Activated CD8-positive, alpha-beta memory T cell treated with anti-CD3 and anti-CD28 coated beads, Interleukin-2, amount 10 ng/mL, durations not matched to agents 7 days and 5 days (primary cell): ENCODE data around the gene ZC3H7B. TPM values are rescaled to one million over a fixed set of nuclear protein-coding genes. Genes with fewer than 3 reads are reported as not detected.

Experiments used
- ATAC-seq: fragments of 150-1000 bp; cut with Tn5 transposase; one replicate; pipeline ENCODE4 v1.10.0; 2021; ENCODE audit warnings: moderate library complexity
- CTCF ChIA-PET: fragments of 350-600 bp; sonication (Branson Sonifier 250); formaldehyde crosslinking; loops from one replicate; lab custom pipeline; 2021; ENCODE audit warnings: antibody characterized with exemption; lab: Charles Lee
- DNase-seq: peaks from one replicate; pipeline ENCODE4 v3.0.0-alpha.2; 2020
- H3K27ac Mint-ChIP-seq: one replicate; pipeline ENCODE4 v1.8.0; 2021; ENCODE audit warnings: mild to moderate bottlenecking, mixed read lengths
- H3K27me3 Mint-ChIP-seq: one replicate; pipeline ENCODE4 v1.8.0; 2021; ENCODE audit warnings: mixed read lengths
- H3K36me3 Mint-ChIP-seq: one replicate; pipeline ENCODE4 v1.8.0; 2021; ENCODE audit warnings: mild to moderate bottlenecking, mixed read lengths
- H3K4me1 Mint-ChIP-seq: one replicate; pipeline ENCODE4 v1.8.0; 2021; ENCODE audit warnings: mixed read lengths
- H3K4me3 Mint-ChIP-seq: one replicate; pipeline ENCODE4 v1.8.0; 2021; ENCODE audit warnings: mild to moderate bottlenecking, moderate library complexity, mixed read lengths
- H3K9me3 Mint-ChIP-seq: one replicate; pipeline ENCODE4 v1.8.0; 2022; ENCODE audit warnings: low read depth, mixed read lengths
- total RNA-seq, 2 experiments: library from RNA; stranded (reverse); gene quantifications; one replicate each; pipeline ENCODE4 v1.2.3, GENCODE V29; 2021

Gene ZC3H7B
- total RNA-seq, 2 experiments from 2014 or later, result 56.3 to 62.4 TPM

DNA sequence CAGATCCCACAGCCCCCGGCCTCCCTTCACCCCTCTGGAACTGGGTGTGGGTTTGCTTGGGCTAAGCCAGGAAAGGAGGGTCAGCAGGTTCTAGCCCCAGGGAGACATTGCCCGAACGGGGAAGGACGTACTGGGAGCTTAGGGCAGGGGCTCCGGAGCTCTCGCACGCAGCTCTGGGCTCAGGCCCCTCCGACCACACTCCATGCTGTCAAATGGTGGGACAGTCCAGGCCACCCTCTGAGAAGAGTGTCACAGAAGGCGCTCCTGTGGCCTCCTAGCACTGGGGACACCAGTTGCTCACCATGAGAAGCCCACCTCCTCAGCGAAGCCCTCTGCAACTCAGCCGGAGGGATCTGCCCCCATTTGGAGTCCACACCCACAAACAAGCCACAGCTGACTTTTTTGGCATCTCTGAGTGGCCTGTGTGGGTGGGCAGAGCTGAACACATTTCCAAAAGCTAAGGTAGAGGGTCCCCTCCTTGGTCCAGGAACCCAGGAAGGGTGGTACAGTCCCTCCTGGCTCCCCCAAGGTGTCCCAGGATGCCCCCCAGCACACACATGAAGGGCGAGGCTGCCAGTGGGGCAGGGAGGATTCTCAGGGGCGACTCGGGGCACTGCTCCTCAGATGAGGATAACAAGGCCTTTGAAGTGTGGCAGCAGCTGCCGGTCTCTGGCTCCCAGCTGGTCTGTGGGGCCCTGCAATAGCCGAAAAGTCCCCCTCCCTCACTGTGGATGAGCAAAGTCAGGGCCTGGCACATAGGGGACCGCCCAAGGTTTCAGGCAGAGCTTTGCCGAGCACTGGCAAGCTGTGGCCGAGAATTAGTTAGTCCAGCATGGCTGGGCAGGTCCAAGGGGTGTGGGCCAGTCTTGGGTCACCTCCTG is 67.5 kb downstream of the ZC3H7B start:
- Mint-ChIP-seq H3K4me1 (no peaks in the 10 kb centered on the region), H3K27ac (no peak overlapping the region), H3K9me3 (no peaks in the 10 kb centered on the region), H3K4me3 (no peak overlapping the region), H3K36me3 (no peaks in the 10 kb centered on the region), H3K27me3 (peaks cover 24% of the 10 kb centered on the region)
- DNase-seq (no peak), ATAC-seq (no peak)
- CTCF ChIA-PET, result interaction anchor here (1.6 kb wide), 1 partner anchor 25 kb away, joined by 3 read pairs; no protein-coding TSS in a partner anchor

DNA sequence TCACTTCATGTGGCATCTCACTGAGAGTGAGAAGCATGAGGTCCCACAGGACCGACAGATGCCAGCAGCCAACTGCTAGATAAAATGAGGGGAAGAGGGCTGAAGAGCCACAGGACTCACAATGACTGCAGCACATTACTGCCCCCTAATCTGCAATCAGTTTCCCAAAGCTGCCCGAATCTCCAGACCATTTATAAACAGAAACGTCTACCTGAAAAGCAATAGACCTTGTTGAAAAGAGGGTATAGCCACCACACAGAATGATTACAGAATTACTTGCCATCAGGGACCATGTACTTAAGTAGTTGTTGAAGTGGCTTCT is 68.1 kb downstream of the ZC3H7B start:
- H3K4me1 Mint-ChIP-seq, result no peaks in the 10 kb centered on the region
- DNase-seq (no peak), ATAC-seq (no peak)
- H3K27ac Mint-ChIP-seq, result no peak overlapping the region
- CTCF ChIA-PET, result interaction anchor here (1.6 kb wide), 1 partner anchor 25 kb away, joined by 3 read pairs; no protein-coding TSS in a partner anchor
- H3K36me3 Mint-ChIP-seq, result no peaks in the 10 kb centered on the region
- H3K9me3 Mint-ChIP-seq, result no peaks in the 10 kb centered on the region
- no peak overlapping the region for H3K4me3 Mint-ChIP-seq
- peaks cover 24% of the 10 kb centered on the region for H3K27me3 Mint-ChIP-seq

DNA sequence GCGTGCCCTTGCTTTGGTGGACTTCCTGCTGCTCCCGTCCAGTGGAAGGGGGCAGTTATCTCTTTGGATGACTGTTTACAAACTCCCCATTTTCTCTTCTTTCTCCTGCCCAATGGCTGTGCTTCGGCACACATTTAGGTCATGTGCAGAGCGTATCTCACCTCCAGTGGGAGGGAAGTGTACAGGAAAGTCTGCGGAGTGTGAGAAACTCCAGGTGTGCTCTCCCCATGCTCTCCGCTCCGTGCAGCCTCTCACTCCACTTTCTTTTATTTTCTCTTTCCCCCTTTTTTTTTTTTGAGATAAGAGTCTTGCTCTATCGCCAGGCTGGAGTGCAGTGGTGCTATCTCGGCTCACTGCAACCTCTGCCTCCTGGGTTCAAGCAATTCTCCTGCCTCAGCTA is 68.5 kb downstream of the ZC3H7B start:
- H3K27ac Mint-ChIP-seq, result no peak overlapping the region
- DNase-seq, result no peak
- CTCF ChIA-PET, result no interaction called here
- H3K4me3 Mint-ChIP-seq, result no peak overlapping the region
- no peak for ATAC-seq
- H3K9me3 Mint-ChIP-seq, result no peaks in the 10 kb centered on the region
- no peaks in the 10 kb centered on the region for H3K4me1 Mint-ChIP-seq
- no peaks in the 10 kb centered on the region for H3K36me3 Mint-ChIP-seq
- H3K27me3 Mint-ChIP-seq, result peaks cover 24% of the 10 kb centered on the region

DNA sequence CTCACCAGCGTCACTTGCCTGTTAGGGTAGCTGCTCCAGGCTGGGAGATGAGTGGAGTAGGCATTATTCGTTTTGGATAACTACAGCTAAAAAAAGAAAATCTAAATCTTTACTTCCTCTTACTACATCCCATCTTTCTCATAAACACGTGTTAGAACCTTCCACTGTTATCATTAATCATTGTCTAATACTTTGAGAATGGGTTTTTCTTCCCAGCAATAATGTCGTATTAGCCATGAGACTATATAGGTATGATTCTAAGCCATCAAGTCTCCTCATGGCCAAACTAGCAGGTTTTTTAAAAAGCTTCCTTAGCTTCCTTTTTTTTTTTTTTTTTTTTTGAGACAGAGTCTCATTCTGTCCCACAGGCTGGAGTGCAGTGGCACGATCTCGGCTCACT is 76.5 kb downstream of the ZC3H7B start:
- H3K9me3 Mint-ChIP-seq, result no peaks in the 10 kb centered on the region
- DNase-seq (no peak), ATAC-seq (no peak)
- no peaks in the 10 kb centered on the region for H3K36me3 Mint-ChIP-seq
- H3K27me3 Mint-ChIP-seq, result peaks cover 5% of the 10 kb centered on the region
- peaks cover 7% of the 10 kb centered on the region for H3K4me1 Mint-ChIP-seq
- no peak overlapping the region for H3K27ac Mint-ChIP-seq
- H3K4me3 Mint-ChIP-seq, result no peak overlapping the region
- CTCF ChIA-PET, result interaction anchor here (1.5 kb wide), 1 partner anchor 26 kb away, joined by 3 read pairs; no protein-coding TSS in a partner anchor

DNA sequence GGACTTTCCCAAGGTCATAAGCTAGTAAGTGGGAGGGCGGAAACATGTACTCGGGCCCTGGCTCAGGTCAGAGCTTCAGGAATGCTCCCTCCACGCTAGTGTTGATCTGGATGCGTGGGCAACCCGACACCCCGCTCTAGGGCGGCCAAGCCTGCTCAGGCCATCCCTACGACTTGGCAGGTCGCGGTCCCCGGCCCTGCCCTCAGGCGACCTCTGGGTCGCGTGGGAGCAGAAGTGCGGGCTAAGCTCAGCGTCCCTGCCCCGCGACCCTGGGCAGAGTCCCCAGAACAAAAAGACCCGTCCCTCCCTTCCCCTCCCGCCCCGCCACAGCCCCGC is 79.6 kb downstream of the ZC3H7B start:
- Mint-ChIP-seq H3K9me3 (no peaks in the 10 kb centered on the region), H3K27ac (peak overlapping the region; percentile 49), H3K4me1 (peaks cover 7% of the 10 kb centered on the region), H3K4me3 (peak overlapping the region; percentile 78), H3K27me3 (peaks cover 5% of the 10 kb centered on the region), H3K36me3 (no peaks in the 10 kb centered on the region)
- DNase-seq (no peak), ATAC-seq (peak; percentile 6)
- CTCF ChIA-PET, result interaction anchor here (0.9 to 4.4 kb wide), 7 partner anchors 21 to 458 kb away, joined by 3 to 31 read pairs (median 4); partner anchors contain the start of gene RANGAP1

DNA sequence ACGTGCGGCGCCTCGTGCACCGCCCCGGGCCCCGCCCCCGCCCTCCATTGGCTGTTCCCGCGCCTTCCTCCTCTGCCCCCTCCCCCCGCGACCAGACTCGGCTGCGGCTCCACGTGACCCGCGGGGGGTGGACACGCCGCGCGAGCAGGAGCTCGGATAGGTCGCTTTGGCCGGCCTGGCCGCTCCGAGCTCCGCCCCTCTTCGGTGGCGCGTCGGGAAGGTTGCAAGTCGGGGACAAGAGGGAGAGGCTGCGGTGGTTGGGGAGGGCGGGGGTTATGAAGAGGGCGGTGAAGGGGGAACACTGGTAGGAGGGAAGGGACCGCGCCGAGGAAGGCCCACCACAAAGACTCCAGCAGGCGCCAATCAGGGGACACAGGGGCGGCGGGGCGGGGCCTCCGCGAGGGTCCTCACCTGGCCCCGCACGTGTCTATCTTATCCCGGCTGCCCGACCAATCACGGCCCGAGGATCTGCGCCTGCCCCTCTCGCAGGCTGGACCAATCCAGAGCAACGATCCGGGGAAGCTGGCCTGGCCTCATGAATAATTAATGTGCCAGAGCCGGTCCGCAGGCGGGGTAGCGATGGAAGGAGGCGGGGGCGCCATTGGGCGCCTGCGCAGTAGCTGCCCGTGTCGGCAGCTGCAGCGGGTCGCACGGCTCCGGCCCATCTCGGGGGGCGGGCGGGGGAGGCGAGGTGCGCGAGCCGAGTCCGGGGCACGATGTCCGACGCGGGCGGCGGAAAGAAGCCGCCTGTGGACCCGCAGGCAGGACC is 80.2 kb downstream of the ZC3H7B start, which contains the start of gene TEF:
TSS of gene TEF (plus strand) at position 614 of the 769 bp plus-strand sequence. CDS start at position 717, 103 bp downstream.
- CTCF ChIA-PET, result interaction anchor here (0.6 to 4.4 kb wide), 10 partner anchors 20 to 467 kb away, joined by 3 to 31 read pairs (median 3); partner anchors contain the start of genes ACO2, PHF5A and RANGAP1
- H3K27ac Mint-ChIP-seq, result peak within 1 kb of the TSS; percentile 92
- no peaks in the 10 kb centered on the region for H3K9me3 Mint-ChIP-seq
- peak; percentile 99 for DNase-seq
- peak; percentile 93 for ATAC-seq
- H3K36me3 Mint-ChIP-seq, result no peaks in the 10 kb centered on the region
- H3K4me1 Mint-ChIP-seq, result peaks cover 7% of the 10 kb centered on the region
- peaks cover 5% of the 10 kb centered on the region for H3K27me3 Mint-ChIP-seq
- peak within 1 kb of the TSS; percentile 78 for H3K4me3 Mint-ChIP-seq

DNA sequence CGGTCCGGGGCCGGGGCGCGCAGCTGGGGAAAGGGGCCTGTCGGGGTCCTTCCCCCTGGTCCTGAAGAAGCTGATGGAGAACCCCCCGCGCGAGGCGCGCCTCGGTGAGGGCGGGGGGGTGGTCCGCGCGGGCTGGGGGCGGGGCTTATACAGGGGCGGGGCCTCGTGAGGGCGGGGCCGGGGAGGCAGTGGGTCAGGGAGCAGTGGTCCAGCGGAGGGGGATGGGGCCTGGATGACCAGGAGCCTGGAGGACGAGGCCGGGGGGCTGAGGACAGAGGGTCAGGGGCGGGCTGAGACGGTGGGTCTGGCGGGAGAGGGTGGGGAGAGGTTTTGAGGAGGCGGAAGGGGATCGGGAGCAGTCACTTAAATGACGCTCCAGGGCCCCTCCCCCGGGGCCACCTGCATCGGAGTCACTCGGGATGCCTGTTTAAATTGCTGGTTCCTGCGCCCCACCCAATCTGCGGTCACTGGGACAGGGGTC is 80.8 kb downstream of the ZC3H7B start:
- ATAC-seq, result peak; percentile 54
- H3K4me3 Mint-ChIP-seq, result peak overlapping the region; percentile 78

DNA sequence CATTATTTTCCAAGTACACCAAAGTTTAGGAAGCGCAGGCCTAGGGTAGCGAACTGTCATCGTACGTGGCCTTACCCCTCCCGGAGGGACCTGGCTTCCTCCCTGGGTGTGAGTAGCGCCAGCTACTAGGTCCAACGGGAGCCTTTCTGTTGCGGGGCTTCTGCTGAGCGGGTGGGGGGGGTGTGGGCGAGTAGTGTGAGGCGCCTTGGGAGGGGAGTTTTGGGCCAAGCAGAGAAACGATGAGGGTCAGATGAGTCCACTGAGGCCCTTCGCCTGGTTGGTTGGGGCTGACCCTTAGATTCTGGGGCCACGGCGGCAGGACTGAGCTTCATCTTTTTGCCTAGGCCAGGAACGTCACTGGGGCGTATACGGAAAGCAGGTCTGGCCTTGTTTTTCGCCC is 81.3 kb downstream of the ZC3H7B start:
- Mint-ChIP-seq H3K27me3 (no peaks in the 10 kb centered on the region), H3K27ac (peak overlapping the region; percentile 90), H3K4me3 (peak overlapping the region; percentile 78), H3K4me1 (peaks cover 7% of the 10 kb centered on the region), H3K9me3 (no peaks in the 10 kb centered on the region), H3K36me3 (no peaks in the 10 kb centered on the region)
- ATAC-seq (no peak), DNase-seq (no peak)
- CTCF ChIA-PET, result interaction anchor here (0.6 to 4.4 kb wide), 3 partner anchors 22 to 144 kb away, joined by 3 to 31 read pairs (median 3); partner anchors contain the start of genes ACO2 and PHF5A

More for the DNA sequence above, 80.8 kb downstream of the ZC3H7B start:
- peaks cover 2% of the 10 kb centered on the region for H3K27me3 Mint-ChIP-seq
- H3K27ac Mint-ChIP-seq, result peak overlapping the region; percentile 90
- peaks cover 7% of the 10 kb centered on the region for H3K4me1 Mint-ChIP-seq
- CTCF ChIA-PET, result interaction anchor here (0.6 to 4.4 kb wide), 6 partner anchors 22 to 468 kb away, joined by 3 to 31 read pairs (median 3); partner anchors contain the start of genes ACO2 and PHF5A
- H3K36me3 Mint-ChIP-seq, result no peaks in the 10 kb centered on the region
- H3K9me3 Mint-ChIP-seq, result no peaks in the 10 kb centered on the region
- peak; percentile 72 for DNase-seq

DNA sequence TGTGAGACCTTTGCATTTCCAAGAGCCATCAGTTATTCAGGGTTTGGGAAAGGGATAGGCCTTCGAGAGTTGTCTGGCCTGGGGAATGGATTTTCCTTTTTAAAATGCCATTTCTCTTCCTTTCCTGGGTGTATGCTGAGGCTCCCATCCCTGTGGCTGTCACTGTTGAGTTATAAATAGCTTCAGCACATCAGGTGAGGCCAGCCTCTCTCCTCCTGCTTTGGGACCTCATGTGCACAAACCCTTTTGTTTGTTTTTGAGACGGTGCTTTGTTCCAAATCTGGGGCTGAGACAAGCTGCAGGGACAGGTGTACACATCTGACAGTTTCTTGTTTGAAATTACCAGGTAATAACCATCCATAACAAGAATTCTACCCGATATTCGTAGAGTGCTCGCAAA is 81.8 kb downstream of the ZC3H7B start:
- CTCF ChIA-PET, result interaction anchor here (4.4 kb wide), 1 partner anchor 21 kb away, joined by 31 read pairs; no protein-coding TSS in a partner anchor
- H3K27ac Mint-ChIP-seq, result peak overlapping the region; percentile 7

DNA sequence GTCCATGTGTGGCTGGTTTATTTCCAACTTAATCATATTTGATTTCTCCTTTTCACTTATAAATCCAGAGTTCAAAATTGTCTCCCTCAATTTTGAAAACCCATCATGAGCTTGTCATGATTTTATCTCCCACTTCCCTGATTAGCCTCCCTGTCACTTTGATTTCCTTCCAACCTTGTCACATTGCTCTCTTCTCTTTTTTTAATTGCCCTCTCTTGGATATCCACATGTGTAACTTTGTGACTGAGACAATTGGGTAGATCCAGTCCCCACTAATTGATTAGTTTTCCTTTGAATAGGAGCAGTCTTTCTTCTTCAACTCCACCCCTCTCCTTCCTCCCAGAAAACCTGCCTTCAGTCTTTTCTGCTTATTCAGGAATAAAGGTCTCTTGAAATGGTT is 82.8 kb downstream of the ZC3H7B start:
- Mint-ChIP-seq H3K4me1 (peaks cover 7% of the 10 kb centered on the region), H3K27ac (no peak overlapping the region), H3K4me3 (no peak overlapping the region), H3K9me3 (no peaks in the 10 kb centered on the region), H3K36me3 (no peaks in the 10 kb centered on the region), H3K27me3 (no peaks in the 10 kb centered on the region)
- ATAC-seq (no peak), DNase-seq (no peak)
- CTCF ChIA-PET, result interaction anchor here (0.8 to 4.4 kb wide), 2 partner anchors 11 to 20 kb away, joined by 4 to 31 read pairs; no protein-coding TSS in a partner anchor

More for the DNA sequence above, 81.8 kb downstream of the ZC3H7B start:
- Mint-ChIP-seq H3K36me3 (no peaks in the 10 kb centered on the region), H3K4me1 (peaks cover 7% of the 10 kb centered on the region), H3K4me3 (peak overlapping the region; percentile 78), H3K27me3 (no peaks in the 10 kb centered on the region), H3K9me3 (no peaks in the 10 kb centered on the region)
- DNase-seq, result no peak
- no peak for ATAC-seq

DNA sequence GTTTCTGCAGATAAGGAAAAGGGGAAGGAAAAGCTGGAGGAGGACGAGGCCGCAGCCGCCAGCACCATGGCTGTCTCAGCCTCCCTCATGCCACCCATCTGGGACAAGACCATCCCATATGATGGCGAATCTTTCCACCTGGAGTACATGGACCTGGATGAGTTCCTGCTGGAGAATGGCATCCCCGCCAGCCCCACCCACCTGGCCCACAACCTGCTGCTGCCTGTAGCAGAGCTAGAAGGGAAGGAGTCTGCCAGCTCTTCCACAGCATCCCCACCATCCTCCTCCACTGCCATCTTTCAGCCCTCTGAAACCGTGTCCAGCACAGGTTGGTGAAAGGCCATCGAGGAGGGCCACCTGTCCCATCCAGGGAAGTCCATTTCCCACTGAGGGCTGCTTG is 86.0 kb downstream of the ZC3H7B start:
- CTCF ChIA-PET, result no interaction called here

DNA sequence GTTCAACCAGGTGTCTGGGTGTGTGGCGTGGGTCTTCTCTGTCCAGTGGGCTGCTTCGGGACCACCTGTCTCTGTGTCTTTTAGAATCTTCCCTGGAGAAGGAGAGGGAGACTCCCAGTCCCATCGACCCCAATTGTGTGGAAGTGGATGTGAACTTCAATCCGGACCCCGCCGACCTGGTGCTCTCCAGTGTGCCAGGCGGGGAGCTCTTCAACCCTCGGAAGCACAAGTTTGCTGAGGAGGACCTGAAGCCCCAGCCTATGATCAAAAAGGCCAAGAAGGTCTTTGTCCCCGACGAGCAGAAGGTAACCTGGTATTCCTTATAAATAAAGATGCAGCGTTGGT is 92.7 kb downstream of the ZC3H7B start:
- no peaks in the 10 kb centered on the region for H3K27me3 Mint-ChIP-seq
- H3K36me3 Mint-ChIP-seq, result no peaks in the 10 kb centered on the region
- ATAC-seq, result no peak
- no peak overlapping the region for H3K27ac Mint-ChIP-seq
- no peaks in the 10 kb centered on the region for H3K9me3 Mint-ChIP-seq
- CTCF ChIA-PET, result interaction anchor here (2.2 kb wide), 1 partner anchor 10 kb away, joined by 8 read pairs; no protein-coding TSS in a partner anchor
- no peak for DNase-seq
- no peaks in the 10 kb centered on the region for H3K4me1 Mint-ChIP-seq
- H3K4me3 Mint-ChIP-seq, result no peak overlapping the region

More for the DNA sequence above, 86.0 kb downstream of the ZC3H7B start:
- DNase-seq (no peak), ATAC-seq (no peak)
- Mint-ChIP-seq H3K36me3 (no peaks in the 10 kb centered on the region), H3K9me3 (no peaks in the 10 kb centered on the region), H3K4me1 (peaks cover 3% of the 10 kb centered on the region), H3K27me3 (no peaks in the 10 kb centered on the region), H3K4me3 (no peak overlapping the region), H3K27ac (no peak overlapping the region)
